GM13976 (cell line): ENCODE measurements around the gene NFIC.
A peak's percentile ranks its signal among the peaks of the same experiment; 100 is the strongest.

Experiments used
- DNase-seq: peaks from one replicate; pipeline ENCODE4 v3.0.0; 2012; ENCODE audit warnings: low spot score
- in situ Hi-C: fragments of 300-500 bp; cut with MboI; formaldehyde crosslinking; loops from one replicate; pipeline ENCODE4 v1.12.0; 2022; ENCODE audit warnings: low sequenced_read_pairs, mixed read lengths, inconsistent platforms; ENCODE audit not compliant: unreplicated experiment
- TF ChIP-seq, protein P1 (sequence below): IDR thresholded peaks from 2 replicates; pipeline ENCODE4 v1.5.1; 2012; ENCODE audit warnings: borderline replicate concordance, mild to moderate bottlenecking; ENCODE audit not compliant: insufficient read depth; ENCODE audit errors: extremely low read depth, missing control alignments, control extremely low read depth

Gene NFIC

DNA sequence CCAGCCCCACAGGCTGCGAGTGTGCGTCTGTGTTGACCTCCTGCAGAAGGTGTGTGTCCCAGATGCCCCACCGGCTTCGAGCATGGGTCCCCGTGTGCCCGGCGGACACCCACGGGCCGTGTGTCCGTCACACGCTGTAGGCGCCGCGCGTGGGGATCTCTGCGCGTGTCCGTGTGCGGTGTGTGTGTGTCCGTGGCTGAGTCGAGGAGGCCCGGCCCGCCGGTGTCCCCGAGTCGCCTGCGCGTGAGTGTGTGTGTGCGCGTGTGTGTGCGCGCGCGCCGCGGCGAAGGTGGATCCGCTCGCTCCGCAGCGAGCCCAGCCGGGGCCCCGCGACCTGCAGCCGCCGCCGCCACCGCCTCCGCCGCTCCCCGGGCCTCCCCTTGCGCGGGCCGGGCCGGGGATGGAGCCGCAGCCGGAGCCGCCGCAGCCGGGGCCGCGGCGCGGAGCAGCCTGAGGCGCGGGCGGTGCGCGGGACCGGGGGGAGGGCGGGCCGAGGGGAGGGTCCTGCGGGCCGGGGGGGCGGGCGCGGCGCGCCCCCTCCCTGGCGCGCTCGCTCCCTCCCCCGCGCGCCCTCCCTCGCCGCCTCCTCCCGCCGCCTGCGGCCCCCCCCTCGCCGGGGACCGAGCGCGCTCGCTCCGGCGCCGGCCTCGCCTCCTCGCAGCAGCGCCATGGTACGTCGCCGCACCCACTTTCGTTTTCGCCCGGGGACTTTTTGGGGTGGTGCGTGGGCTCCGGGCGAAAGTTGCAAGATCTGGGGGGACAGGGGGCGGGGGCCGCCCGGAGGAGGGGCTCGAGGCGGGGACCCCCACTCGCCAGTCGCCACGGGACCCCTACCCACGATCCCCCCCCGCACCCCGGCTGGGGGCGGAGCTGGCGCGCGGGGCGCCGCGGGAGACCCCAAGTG lies 7.1 kb upstream of the NFIC start:
- peak; percentile 90 for DNase-seq
- TF ChIP-seq, protein P1, sequence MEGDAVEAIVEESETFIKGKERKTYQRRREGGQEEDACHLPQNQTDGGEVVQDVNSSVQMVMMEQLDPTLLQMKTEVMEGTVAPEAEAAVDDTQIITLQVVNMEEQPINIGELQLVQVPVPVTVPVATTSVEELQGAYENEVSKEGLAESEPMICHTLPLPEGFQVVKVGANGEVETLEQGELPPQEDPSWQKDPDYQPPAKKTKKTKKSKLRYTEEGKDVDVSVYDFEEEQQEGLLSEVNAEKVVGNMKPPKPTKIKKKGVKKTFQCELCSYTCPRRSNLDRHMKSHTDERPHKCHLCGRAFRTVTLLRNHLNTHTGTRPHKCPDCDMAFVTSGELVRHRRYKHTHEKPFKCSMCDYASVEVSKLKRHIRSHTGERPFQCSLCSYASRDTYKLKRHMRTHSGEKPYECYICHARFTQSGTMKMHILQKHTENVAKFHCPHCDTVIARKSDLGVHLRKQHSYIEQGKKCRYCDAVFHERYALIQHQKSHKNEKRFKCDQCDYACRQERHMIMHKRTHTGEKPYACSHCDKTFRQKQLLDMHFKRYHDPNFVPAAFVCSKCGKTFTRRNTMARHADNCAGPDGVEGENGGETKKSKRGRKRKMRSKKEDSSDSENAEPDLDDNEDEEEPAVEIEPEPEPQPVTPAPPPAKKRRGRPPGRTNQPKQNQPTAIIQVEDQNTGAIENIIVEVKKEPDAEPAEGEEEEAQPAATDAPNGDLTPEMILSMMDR, result no peak
- in situ Hi-C loops, result no loop called here

DNA sequence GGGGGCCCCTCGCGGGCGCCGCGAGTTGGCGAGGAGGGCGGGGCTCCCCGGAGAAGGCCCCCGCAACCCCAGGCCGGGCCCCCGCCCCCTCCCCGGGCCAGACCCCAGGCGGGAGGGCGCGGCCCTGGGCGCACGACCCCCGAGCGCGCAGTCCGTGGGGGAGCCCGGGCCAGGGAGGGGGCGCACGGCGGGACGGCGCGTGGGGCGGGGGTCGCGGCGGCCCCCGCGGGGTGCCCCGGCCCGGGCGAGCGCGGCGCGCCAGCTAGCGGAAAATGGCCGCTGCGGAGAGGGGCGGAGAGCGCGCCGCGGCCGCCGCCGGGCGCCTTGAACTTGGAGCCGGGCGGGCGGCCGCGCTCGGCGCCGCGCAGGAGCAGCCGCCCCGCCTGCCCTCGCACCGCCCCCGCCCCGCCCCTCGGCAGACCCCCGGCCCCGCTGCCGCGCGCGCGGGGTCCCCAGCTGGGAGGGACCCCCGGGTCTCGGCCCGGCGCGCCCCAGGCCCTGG lies 6.4 kb upstream of the NFIC start:
- TF ChIP-seq, protein P1, result no peak
- DNase-seq, result peak; percentile 82
- in situ Hi-C loops, result no loop called here

DNA sequence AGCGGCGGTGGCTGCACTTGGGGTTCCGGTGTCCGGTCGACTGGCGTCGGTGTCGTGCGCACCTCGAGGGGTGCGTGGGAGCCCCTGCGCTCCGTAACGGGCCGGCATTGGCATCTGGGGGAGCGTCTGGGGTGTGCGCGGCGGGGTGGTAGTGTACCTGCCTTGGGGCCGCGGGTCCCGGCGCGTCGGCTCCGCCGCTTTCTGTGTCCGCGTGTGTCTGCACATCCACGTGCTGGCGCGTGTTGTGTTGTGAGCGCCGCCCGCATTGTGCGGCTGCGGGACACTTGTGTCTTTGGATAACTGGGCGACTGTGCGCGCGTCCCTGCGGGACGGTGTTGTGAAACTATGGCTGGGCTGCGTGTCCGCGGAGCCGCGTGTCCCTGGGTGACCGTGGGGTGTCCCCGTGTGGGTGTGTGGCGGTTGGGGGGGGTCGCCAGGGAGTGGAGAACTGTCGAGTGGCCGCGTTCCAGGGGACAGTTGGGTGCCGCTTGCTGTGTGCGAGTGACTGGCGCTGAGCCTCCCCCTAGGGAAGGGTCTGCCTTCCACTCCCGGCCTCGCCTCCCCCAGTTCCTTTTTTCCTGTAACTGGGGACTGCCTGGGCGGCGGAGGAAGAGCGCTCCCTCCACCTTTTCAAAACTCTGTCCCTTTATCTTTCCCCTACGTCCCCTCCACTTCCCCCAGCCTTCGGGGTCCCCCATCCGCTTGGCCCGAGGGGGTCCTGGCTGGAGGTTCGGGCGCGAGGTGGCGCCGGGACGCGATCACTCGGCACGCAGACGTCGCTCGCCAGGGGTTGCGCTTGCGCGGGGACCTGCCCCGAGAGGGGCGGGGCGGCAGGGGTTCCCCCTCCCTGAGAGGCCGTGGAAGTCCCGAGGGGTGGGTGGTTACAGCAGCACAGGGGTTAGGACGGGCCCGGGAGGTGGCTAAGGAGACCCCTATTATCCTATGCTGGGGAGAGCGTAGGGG lies 5.7 kb upstream of the NFIC start:
- peak; percentile 88 for DNase-seq
- TF ChIP-seq, protein P1, result peak; percentile 45
- in situ Hi-C loops, result no loop called here

DNA sequence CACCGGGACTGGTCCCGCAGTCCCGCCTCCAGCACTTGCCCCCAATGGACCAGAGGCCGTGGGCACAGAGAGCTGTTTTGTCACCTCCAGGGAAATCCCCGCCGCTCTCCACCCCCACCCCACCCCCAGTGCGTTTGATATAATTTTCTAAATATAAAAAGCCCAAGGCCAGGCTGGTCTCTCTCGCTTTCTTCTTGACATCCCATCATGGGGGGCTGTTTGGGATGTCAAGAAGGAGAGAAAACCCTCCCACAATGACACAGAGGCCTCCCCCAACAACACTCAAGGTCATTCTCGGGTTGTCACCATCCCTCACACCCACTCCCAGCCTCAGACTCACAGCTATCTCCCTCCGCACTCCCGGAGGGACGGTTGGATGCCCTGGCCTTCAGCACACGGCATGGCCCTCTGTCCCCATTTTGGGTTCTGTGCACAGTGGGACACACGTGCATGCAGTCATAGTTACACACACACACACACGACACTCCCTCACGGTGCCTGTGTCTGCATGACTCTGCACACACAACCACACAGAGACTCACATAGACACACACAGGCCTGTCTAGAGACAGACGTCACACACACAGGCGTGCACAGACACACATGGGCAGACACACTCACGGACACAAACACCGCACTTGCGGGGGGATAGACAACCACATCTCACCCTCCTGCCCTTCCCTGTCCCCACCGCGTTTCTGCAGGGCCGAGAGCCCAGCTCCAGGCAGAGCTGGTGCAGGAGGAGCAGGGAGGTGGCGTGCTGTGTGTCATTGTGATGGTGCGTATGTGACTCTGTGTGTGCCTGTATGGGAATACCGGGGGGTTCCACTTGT lies 4.8 kb upstream of the NFIC start:
- TF ChIP-seq, protein P1, result no peak
- in situ Hi-C loops, result no loop called here
- no peak for DNase-seq

GRCh38 chr19:3362217-3362906 lies 4.0 kb upstream of the NFIC start:
- in situ Hi-C loops, result no loop called here
- TF ChIP-seq, protein P1, result no peak
- no peak for DNase-seq
